Ishikawa (cell line): ENCODE data around the gene RGMA.

Experiments
- CEBPB ChIP-seq: IDR thresholded peaks from 2 replicates; pipeline ENCODE4 v1.6.1; 2012
- CREB1 ChIP-seq: IDR thresholded peaks from 2 replicates; pipeline ENCODE4 v1.6.1; 2012; ENCODE audit warnings: low read depth
- EGR1 ChIP-seq: IDR thresholded peaks from 2 replicates; pipeline ENCODE4 v1.6.1; 2012
- EP300 ChIP-seq: IDR thresholded peaks from 2 replicates; pipeline ENCODE4 v1.6.1; 2012; ENCODE audit warnings: borderline replicate concordance
- FOXM1 ChIP-seq: IDR thresholded peaks from 2 replicates; pipeline ENCODE4 v1.6.1; 2012; ENCODE audit warnings: low read depth, borderline replicate concordance
- MAX ChIP-seq: IDR thresholded peaks from 2 replicates; pipeline ENCODE4 v1.6.1; 2012
- NFIC ChIP-seq: IDR thresholded peaks from 2 replicates; pipeline ENCODE4 v1.6.1; 2012
- RAD21 ChIP-seq: IDR thresholded peaks from 2 replicates; pipeline ENCODE4 v1.6.1; 2012; ENCODE audit warnings: low read depth
- REST ChIP-seq: IDR thresholded peaks from 2 replicates; pipeline ENCODE4 v1.6.1; 2012; ENCODE audit warnings: low read depth, mild to moderate bottlenecking
- TAF1 ChIP-seq: IDR thresholded peaks from 2 replicates; pipeline ENCODE4 v1.6.1; 2012; ENCODE audit warnings: low read depth, mild to moderate bottlenecking
- TCF12 ChIP-seq: IDR thresholded peaks from 2 replicates; pipeline ENCODE4 v1.6.1; 2012; ENCODE audit warnings: low read depth
- TEAD4 ChIP-seq: IDR thresholded peaks from 2 replicates; pipeline ENCODE4 v1.6.1; 2012
- USF1 ChIP-seq: IDR thresholded peaks from 2 replicates; pipeline ENCODE4 v1.6.1; 2012
- YY1 ChIP-seq: IDR thresholded peaks from 2 replicates; pipeline ENCODE4 v1.6.1; 2012; ENCODE audit warnings: low read depth
- ZBTB7A ChIP-seq: IDR thresholded peaks from 2 replicates; pipeline ENCODE4 v1.6.1; 2012; ENCODE audit warnings: low read depth

Gene RGMA

GRCh38 chr15:93049914-93050578, 39.0 kb downstream of the RGMA start:
- TF ChIP-seq USF1 (no peak), FOXM1 (no peak), TAF1 (no peak), YY1 (no peak), ZBTB7A (no peak), RAD21 (no peak), MAX (no peak), TEAD4 (no peak), TCF12 (no peak), EGR1 (no peak), NFIC (no peak), REST (no peak), CREB1 (no peak), EP300 (no peak), CEBPB (no peak)

GRCh38 chr15:93049233-93049632, 39.8 kb downstream of the RGMA start:
- no peak for TF ChIP-seq FOXM1
- TF ChIP-seq USF1, result no peak
- TF ChIP-seq TAF1, result no peak
- TF ChIP-seq EGR1, result no peak
- no peak for TF ChIP-seq TCF12
- no peak for TF ChIP-seq YY1
- no peak for TF ChIP-seq ZBTB7A
- no peak for TF ChIP-seq REST
- no peak for TF ChIP-seq MAX

- TF ChIP-seq TAF1 (no peak), USF1 (no peak), MAX (no peak), TCF12 (no peak), NFIC (peak; percentile 64), RAD21 (no peak), ZBTB7A (0 out of 2 replicates have a peak, but pooled peaks have one; percentile 24), REST (no peak), EGR1 (no peak), YY1 (no peak), FOXM1 (no peak), CEBPB (no peak), EP300 (no peak), TEAD4 (no peak), CREB1 (no peak)
These were observed 40.3 kb downstream of the RGMA start for GRCh38 chr15:93048759-93049161.

- TF ChIP-seq USF1 (no peak), CEBPB (no peak), MAX (no peak), CREB1 (no peak), ZBTB7A (no peak), TEAD4 (no peak), NFIC (no peak), RAD21 (no peak), REST (no peak), FOXM1 (no peak), EGR1 (no peak), YY1 (no peak), TCF12 (no peak), EP300 (no peak), TAF1 (no peak)
These were observed 40.6 kb downstream of the RGMA start for GRCh38 chr15:93048426-93048721.
